Right lung (tissue), 5 donors: Measurements from ENCODE around the gene HMGCL. TPM values are rescaled to one million over a fixed set of nuclear protein-coding genes. Genes with fewer than 3 reads are reported as not detected.
"Not testable (repeated sequence)": the region's sequence is repeated elsewhere in the genome, so short reads cannot be mapped to it uniquely, and the experiment has no call there.

Experiments used
- DNase-seq, 2 donors: peaks; one replicate each; pipeline ENCODE4 v3.0.0-alpha.2; 2013
- polyA plus RNA-seq, 5 donors: library from polyadenylated mRNA; unstranded; fragments of 120-200 nt; gene quantifications; one replicate each; pipeline versions ENCODE4 v1.2.1 to v1.2.3, GENCODE V29; 2013; ENCODE audit warnings: inconsistent platforms in 1 of 5, low replicate concordance in 1 of 5; ENCODE audit not compliant: insufficient read length in 5 of 5, insufficient read depth in 1 of 5

HMGCL gene
- polyA plus RNA-seq, 5 donors: 32.3 to 38.6 (median 32.8) TPM

GRCh38 chr1:23800400-23801337, 24.6 kb downstream of the HMGCL start, which contains the start of gene GALE:
TSS of gene GALE (minus strand) at chr1:23800754. CDS start at chr1:23799007, 1,747 bp downstream.
- peak; percentile 97 to 98 for DNase-seq

- DNase-seq: no peak
These were observed 25.4 kb downstream of the HMGCL start for GRCh38 chr1:23799570-23800399.

- no peak for DNase-seq
These were observed 26.0 kb downstream of the HMGCL start for GRCh38 chr1:23799255-23799569.

GRCh38 chr1:23798662-23799142, 26.5 kb downstream of the HMGCL start:
- DNase-seq: no peak

GRCh38 chr1:23797478-23798448, 27.5 kb downstream of the HMGCL start:
- no peak for DNase-seq

GRCh38 chr1:23796466-23797271, 28.6 kb downstream of the HMGCL start:
- DNase-seq: no peak

- DNase-seq: no peak
These were observed 29.4 kb downstream of the HMGCL start for GRCh38 chr1:23795676-23796465.

GRCh38 chr1:23794732-23795182, 30.5 kb downstream of the HMGCL start:
- DNase-seq: not testable (repeated sequence)

GRCh38 chr1:23793861-23794731, 31.1 kb downstream of the HMGCL start:
- DNase-seq: no peak

- DNase-seq: no peak
These were observed 32.0 kb downstream of the HMGCL start for GRCh38 chr1:23793018-23793781.

- no peak for DNase-seq
These were observed 32.9 kb downstream of the HMGCL start for GRCh38 chr1:23792151-23792945.

GRCh38 chr1:23791516-23792047, 33.6 kb downstream of the HMGCL start:
- DNase-seq: no peak

GRCh38 chr1:23790696-23791515, 34.3 kb downstream of the HMGCL start, which contains the start of gene LYPLA2:
TSS of gene LYPLA2 (plus strand) at chr1:23791145. CDS start at chr1:23792683, 1,538 bp downstream.
- peak; percentile 89 to 90 for DNase-seq

GRCh38 chr1:23788695-23789094, 36.5 kb downstream of the HMGCL start:
- DNase-seq: no peak

GRCh38 chr1:23787701-23788100, 37.5 kb downstream of the HMGCL start:
- DNase-seq: no peak
